DND-41 (cell line): Measurements from ENCODE around the gene STK16.
"Not testable (repeated sequence)": the region's sequence is repeated elsewhere in the genome, so short reads cannot be mapped to it uniquely, and the experiment has no call there.

Source experiments
- ATAC-seq: fragments of 200-7000 bp; cut with Tn5 transposase; 3 replicates; pipeline ENCODE4 v1.9.1; 2021; ENCODE audit warnings: low read depth; ENCODE audit not compliant: insufficient read depth
- DNase-seq: peaks from one replicate; pipeline ENCODE4 v3.0.0-alpha.2; 2020
- H2AFZ ChIP-seq: 2 replicates; pipeline ENCODE4 v1.6.0; 2012; ENCODE audit warnings: low read depth, low read length
- H3K27ac ChIP-seq: 2 replicates; pipeline ENCODE4 v1.5.1; 2012; ENCODE audit warnings: low read length, inconsistent platforms
- H3K27me3 ChIP-seq: fragments of 200-600 bp; sonication (generic); 2 replicates; pipeline ENCODE4 v1.6.0; 2012; ENCODE audit warnings: low read length, mild to moderate bottlenecking, inconsistent platforms; ENCODE audit not compliant: insufficient read depth, poor library complexity
- H3K36me3 ChIP-seq: 2 replicates; pipeline ENCODE4 v1.5.1; 2012; ENCODE audit warnings: low read length, inconsistent platforms; ENCODE audit not compliant: insufficient read depth
- H3K4me1 ChIP-seq: 2 replicates; pipeline ENCODE4 v1.5.1; 2012; ENCODE audit warnings: mild to moderate bottlenecking, low read length; ENCODE audit not compliant: insufficient read depth
- H3K4me2 ChIP-seq: 2 replicates; pipeline ENCODE4 v1.6.0; 2012; ENCODE audit warnings: mild to moderate bottlenecking, moderate library complexity, low read length, inconsistent platforms; ENCODE audit not compliant: insufficient read depth
- H3K4me3 ChIP-seq, 2 experiments: fragments of 200-600 bp in 1 of 2; shearing (Covaris generic) in 1 of 2; 2 replicates each; pipeline ENCODE4 v1.5.1; 2012 to 2016; ENCODE audit warnings: inconsistent platforms in 2 of 2, low read length in 2 of 2, mild to moderate bottlenecking in 2 of 2, low read depth in 1 of 2, moderate library complexity in 1 of 2
- H3K79me2 ChIP-seq: 2 replicates; pipeline ENCODE4 v1.6.0; 2012; ENCODE audit warnings: low read length, inconsistent platforms; ENCODE audit not compliant: insufficient read depth
- H3K9ac ChIP-seq: 2 replicates; pipeline ENCODE4 v1.6.0; 2012; ENCODE audit warnings: low read depth, mild to moderate bottlenecking, inconsistent platforms, low read length, moderate library complexity
- H3K9me3 ChIP-seq: 2 replicates; pipeline ENCODE4 v1.5.1; 2012; ENCODE audit warnings: low read length, moderate library complexity, mild to moderate bottlenecking, inconsistent platforms; ENCODE audit not compliant: insufficient read depth, severe bottlenecking
- H4K20me1 ChIP-seq: 2 replicates; pipeline ENCODE4 v1.6.0; 2012; ENCODE audit warnings: low read length; ENCODE audit not compliant: insufficient read depth
- CTCF ChIP-seq: IDR thresholded peaks from 2 replicates; pipeline ENCODE4 v1.5.1; 2012; ENCODE audit warnings: borderline replicate concordance, low read length, moderate library complexity, mild to moderate bottlenecking; ENCODE audit not compliant: poor library complexity, severe bottlenecking; ENCODE audit errors: extremely low read depth
- EZH2 ChIP-seq: IDR thresholded peaks from 3 replicates; pipeline ENCODE4 v1.6.1; 2012; ENCODE audit warnings: borderline replicate concordance, low read depth, mild to moderate bottlenecking, moderate library complexity, low read length, inconsistent platforms; ENCODE audit not compliant: severe bottlenecking

STK16 gene

GRCh38 chr2:219252900-219253752 is 7.8 kb downstream of the STK16 start, which contains the start of gene TUBA4B:
Gene TUBA4B, plus strand, starts transcription at chr2:219253243. Its CDS starts 165 bp downstream, at chr2:219253408.
- peak; percentile 44 for DNase-seq
- Histone ChIP-seq H3K4me3 (peak within 1 kb of the TSS; percentile 24 to 65; a peak in 3 of 4 replicates), H2AFZ (peak within 1 kb of the TSS; percentile 65), H3K9ac (peak within 1 kb of the TSS; percentile 51), H4K20me1 (peaks cover 40% of the 10 kb centered on the region), H3K79me2 (no peaks in the 10 kb centered on the region), H3K4me1 (peaks cover 43% of the 10 kb centered on the region), H3K27ac (no peak within 1 kb of the TSS), H3K27me3 (peaks cover 39% of the 10 kb centered on the region), H3K4me2 (peak within 1 kb of the TSS; percentile 99), H3K36me3 (peaks cover 5% of the 10 kb centered on the region), H3K9me3 (no peaks in the 10 kb centered on the region)
- peak; percentile 41 for ATAC-seq
- TF ChIP-seq CTCF, result no peak
- TF ChIP-seq EZH2, result peak; percentile 96

GRCh38 chr2:219253753-219254589 is 8.7 kb downstream of the STK16 start, which contains the start of gene TUBA4A:
Gene TUBA4A, minus strand, starts transcription at chr2:219253918. Its CDS starts 60 bp downstream, at chr2:219253858.
- DNase-seq (peak; percentile 81), ATAC-seq (peak; percentile 85)
- Histone ChIP-seq H3K9me3 (no peaks in the 10 kb centered on the region), H3K36me3 (no peaks in the 10 kb centered on the region), H3K9ac (peak within 1 kb of the TSS; percentile 51), H3K27ac (no peak within 1 kb of the TSS), H3K27me3 (peaks cover 42% of the 10 kb centered on the region), H4K20me1 (peaks cover 33% of the 10 kb centered on the region), H3K4me2 (peak within 1 kb of the TSS; percentile 99), H2AFZ (peak within 1 kb of the TSS; percentile 65), H3K79me2 (no peaks in the 10 kb centered on the region), H3K4me1 (peaks cover 37% of the 10 kb centered on the region), H3K4me3 (peak within 1 kb of the TSS; percentile 24 to 65; a peak in 3 of 4 replicates)
- TF ChIP-seq EZH2 (peak; percentile 5), CTCF (peak; percentile 12)

- H4K20me1 ChIP-seq, result peaks cover 26% of the 10 kb centered on the region
- H3K27me3 ChIP-seq, result peaks cover 46% of the 10 kb centered on the region
- no peak overlapping the region for H3K4me3 ChIP-seq
- no peaks in the 10 kb centered on the region for H3K9me3 ChIP-seq
- H3K9ac ChIP-seq, result no peak overlapping the region
- no peak for ATAC-seq
- H3K4me1 ChIP-seq, result peaks cover 29% of the 10 kb centered on the region
- TF ChIP-seq EZH2 (no peak), CTCF (no peak)
- H3K36me3 ChIP-seq, result no peaks in the 10 kb centered on the region
- no peaks in the 10 kb centered on the region for H3K79me2 ChIP-seq
- H3K27ac ChIP-seq, result no peak overlapping the region
- DNase-seq, result no peak
- H3K4me2 ChIP-seq, result peak overlapping the region; percentile 99; the same call in 1 of the 2 replicates
- H2AFZ ChIP-seq, result no peak overlapping the region
Measured at GRCh38 chr2:219254590-219255201, 9.4 kb downstream of the STK16 start.

- H3K27me3 ChIP-seq, result peaks cover 33% of the 10 kb centered on the region
- not testable (repeated sequence) for H3K9me3 ChIP-seq, H4K20me1 ChIP-seq, H3K36me3 ChIP-seq, H3K9ac ChIP-seq, DNase-seq, H2AFZ ChIP-seq, H3K4me3 ChIP-seq, H3K79me2 ChIP-seq, H3K4me2 ChIP-seq, H3K27ac ChIP-seq, ATAC-seq
- peaks cover 13% of the 10 kb centered on the region for H3K4me1 ChIP-seq
Measured at GRCh38 chr2:219258942-219259341, 13.7 kb downstream of the STK16 start.
